ENCODE results near the gene KANSL1. TPM values are rescaled to one million over a fixed set of nuclear protein-coding genes. Genes with fewer than 3 reads are reported as not detected.

The KANSL1 gene
- total RNA-seq, 4 donors from 2014 or later = 80.3 to 201 (median 146) TPM

DNA sequence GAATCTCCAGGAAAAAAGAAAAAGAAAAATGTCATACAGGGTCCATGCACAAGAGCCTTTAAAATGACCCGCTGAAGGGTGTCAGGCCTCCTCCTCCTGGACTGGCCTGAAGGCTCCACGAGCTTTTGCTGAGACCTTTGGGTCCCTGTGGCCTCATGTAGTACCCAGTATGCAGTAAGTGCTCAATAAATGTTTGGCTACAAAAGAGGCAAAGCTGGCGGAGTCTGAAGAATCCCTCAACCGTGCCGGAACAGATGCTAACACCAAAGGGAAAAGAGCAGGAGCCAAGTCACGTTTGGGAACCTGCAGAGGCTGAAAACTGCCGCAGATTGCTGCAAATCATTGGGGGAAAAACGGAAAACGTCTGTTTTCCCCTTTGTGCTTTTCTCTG is 193.3 kb downstream of the KANSL1 start:
- DNase-seq = no peak
- TF ChIP-seq EP300 (IDR thresholded peaks at IDR 0.05; ENCODE audit: low read depth) (no peak), CTCF (IDR thresholded peaks at IDR 0.05) (no peak), POLR2AphosphoS5 (IDR thresholded peaks at IDR 0.05) (no peak), POLR2A (IDR thresholded peaks at IDR 0.05) (no peak)
- no peaks in the 10 kb centered on the region for H3K9me3 ChIP-seq
- H3K27ac ChIP-seq = no peak overlapping the region
- H3K36me3 ChIP-seq = no peaks in the 10 kb centered on the region
- WGBS, 2 donors (ENCODE audit: low coverage in 1 of 2) = 80 to 84% methylated on average over 9 of the region's 9 CpGs
- intact Hi-C loops (cut with DNase I; ENCODE audit: low total_unique reads) = loop anchor here (5.0 kb wide), 1 partner anchor 212 kb away; no protein-coding TSS in a partner anchor
- no peaks in the 10 kb centered on the region for H3K27me3 ChIP-seq
- peaks cover 0 to 19% (median 18%) of the 10 kb centered on the region in 4 donors for H3K4me1 ChIP-seq
- H3K4me3 ChIP-seq = no peak overlapping the region
- in situ Hi-C loops (cut with MboI; ENCODE audit: low pct_ligation_motif_present in 1 of 4, low pct_unique_long_range_greater_than_20kb in 1 of 4, low sequenced_read_pairs in 3 of 4) = loop anchor here in 2 of 4 donors (10.0 kb wide), 2 partner anchors 215 to 285 kb away; no protein-coding TSS in a partner anchor

- Histone ChIP-seq H3K4me1 (peaks cover 0 to 17% (median 15%) of the 10 kb centered on the region in 4 donors), H3K27ac (no peak within 1 kb of the TSS), H3K9me3 (no peaks in the 10 kb centered on the region), H3K27me3 (no peaks in the 10 kb centered on the region), H3K36me3 (no peaks in the 10 kb centered on the region), H3K4me3 (no peak within 1 kb of the TSS)
- no peak for DNase-seq
- in situ Hi-C loops (cut with MboI; ENCODE audit: low pct_ligation_motif_present in 1 of 4, low pct_unique_long_range_greater_than_20kb in 1 of 4, low sequenced_read_pairs in 3 of 4) = no loop called here
- TF ChIP-seq CTCF (IDR thresholded peaks at IDR 0.05) = no peak
- TF ChIP-seq POLR2A (IDR thresholded peaks at IDR 0.05) = no peak
- TF ChIP-seq EP300 (IDR thresholded peaks at IDR 0.05; ENCODE audit: low read depth) = no peak
- TF ChIP-seq POLR2AphosphoS5 (IDR thresholded peaks at IDR 0.05) = no peak
- intact Hi-C loops (cut with DNase I; ENCODE audit: low total_unique reads) = no loop called here
- WGBS, 2 donors (ENCODE audit: low coverage in 1 of 2) = 78 to 79% methylated on average over 2 to 8 of the region's 8 CpGs
Observed at GRCh38 chr17:45998987-45999899, 194.0 kb downstream of the KANSL1 start, which contains the start of gene STH. TSS of gene STH (plus strand) at chr17:45999250. CDS start at chr17:45999280, 30 bp downstream.

DNA sequence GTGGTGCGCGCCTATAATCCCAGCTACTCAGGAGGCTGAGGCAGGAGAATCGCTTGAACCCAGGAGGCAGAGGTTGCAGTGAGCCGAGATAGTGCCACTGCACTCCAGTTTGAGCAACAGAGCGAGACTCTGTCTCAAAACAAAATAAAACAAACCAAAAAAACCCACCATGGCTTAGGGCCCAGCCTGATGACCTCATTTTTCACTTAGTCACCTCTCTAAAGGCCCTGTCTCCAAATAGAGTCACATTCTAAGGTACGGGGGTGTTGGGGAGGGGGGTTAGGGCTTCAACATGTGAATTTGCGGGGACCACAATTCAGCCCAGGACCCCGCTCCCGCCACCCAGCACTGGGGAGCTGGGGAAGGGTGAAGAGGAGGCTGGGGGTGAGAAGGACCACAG is 195.6 kb downstream of the KANSL1 start:
- no peak for DNase-seq
- Histone ChIP-seq H3K4me1 (peaks cover 0 to 1% (median under 1%) of the 10 kb centered on the region in 4 donors), H3K9me3 (no peaks in the 10 kb centered on the region), H3K4me3 (no peak overlapping the region), H3K27me3 (no peaks in the 10 kb centered on the region), H3K36me3 (no peaks in the 10 kb centered on the region), H3K27ac (no peak overlapping the region)
- in situ Hi-C loops (cut with MboI; ENCODE audit: low pct_ligation_motif_present in 1 of 4, low pct_unique_long_range_greater_than_20kb in 1 of 4, low sequenced_read_pairs in 3 of 4) (no loop called here), intact Hi-C loops (cut with DNase I; ENCODE audit: low total_unique reads) (no loop called here)
- TF ChIP-seq EP300 (IDR thresholded peaks at IDR 0.05; ENCODE audit: low read depth) (no peak), POLR2A (IDR thresholded peaks at IDR 0.05) (no peak), CTCF (IDR thresholded peaks at IDR 0.05) (no peak), POLR2AphosphoS5 (IDR thresholded peaks at IDR 0.05) (no peak)
- 85 to 89% methylated on average over 6 to 9 of the region's 9 CpGs for WGBS, 2 donors (ENCODE audit: low coverage in 1 of 2)

- no peak for TF ChIP-seq CTCF (IDR thresholded peaks at IDR 0.05)
- intact Hi-C loops (cut with DNase I; ENCODE audit: low total_unique reads) = no loop called here
- no peak for DNase-seq
- Histone ChIP-seq H3K27ac (no peak overlapping the region), H3K4me3 (no peak overlapping the region), H3K4me1 (no peaks in the 10 kb centered on the region), H3K27me3 (no peaks in the 10 kb centered on the region), H3K36me3 (no peaks in the 10 kb centered on the region), H3K9me3 (no peaks in the 10 kb centered on the region)
- in situ Hi-C loops (cut with MboI; ENCODE audit: low pct_ligation_motif_present in 1 of 4, low pct_unique_long_range_greater_than_20kb in 1 of 4, low sequenced_read_pairs in 3 of 4) = no loop called here
- WGBS, 2 donors (ENCODE audit: low coverage in 1 of 2) = 87 to 93% methylated on average over 3 to 13 of the region's 13 CpGs
Observed at GRCh38 chr17:45997166-45997565, 196.1 kb downstream of the KANSL1 start.

All from transverse colon (tissue), 4 donors.